RWPE1 (cell line): ENCODE measurements around the gene CNOT3.

Experiments
- CTCF ChIA-PET: fragments of 350-600 bp; sonication (Branson Sonifier 250); formaldehyde crosslinking; extraction: SDS; loops from one replicate; lab custom pipeline; 2021; lab: Yijun Ruan, JAX
- POLR2A ChIA-PET: fragments of 400-600 bp; formaldehyde crosslinking; extraction: SDS; loops from one replicate; lab custom pipeline; 2020; ENCODE audit warnings: antibody characterized with exemption; ENCODE audit not compliant: low non-redundant PET; lab: Yijun Ruan, JAX
- DNase-seq: peaks from one replicate; pipeline ENCODE4 v3.0.0; 2012; ENCODE audit warnings: low spot score
- H3K27ac ChIP-seq: fragments of 450-650 bp; 2 replicates; pipeline ENCODE4 v1.5.1; 2017
- CTCF ChIP-seq: fragments of 450-650 bp; conservative IDR thresholded peaks from 2 replicates; pipeline ENCODE4 v1.5.1; 2017; ENCODE audit warnings: low read depth, mild to moderate bottlenecking

CNOT3 gene

GRCh38 chr19:54151362-54152035, 13.9 kb downstream of the CNOT3 start:
- no peak for DNase-seq
- peak overlapping the region; percentile 65 for H3K27ac ChIP-seq
- POLR2A ChIA-PET = no interaction called here
- TF ChIP-seq CTCF = no peak
- CTCF ChIA-PET = no interaction called here

- ChIA-PET POLR2A (no interaction called here), CTCF (no interaction called here)
- no peak for TF ChIP-seq CTCF
- DNase-seq = no peak
- H3K27ac ChIP-seq = peak overlapping the region; percentile 65
These were observed 14.7 kb downstream of the CNOT3 start for GRCh38 chr19:54152267-54152666.

GRCh38 chr19:54152878-54153524, 15.4 kb downstream of the CNOT3 start:
- POLR2A ChIA-PET = no interaction called here
- H3K27ac ChIP-seq = peak overlapping the region; percentile 65
- no peak for DNase-seq
- no peak for TF ChIP-seq CTCF
- CTCF ChIA-PET = no interaction called here

- peak overlapping the region; percentile 65 for H3K27ac ChIP-seq
- TF ChIP-seq CTCF = no peak
- ChIA-PET POLR2A (no interaction called here), CTCF (no interaction called here)
- DNase-seq = no peak
These were observed 16.3 kb downstream of the CNOT3 start for GRCh38 chr19:54153731-54154326.

DNA sequence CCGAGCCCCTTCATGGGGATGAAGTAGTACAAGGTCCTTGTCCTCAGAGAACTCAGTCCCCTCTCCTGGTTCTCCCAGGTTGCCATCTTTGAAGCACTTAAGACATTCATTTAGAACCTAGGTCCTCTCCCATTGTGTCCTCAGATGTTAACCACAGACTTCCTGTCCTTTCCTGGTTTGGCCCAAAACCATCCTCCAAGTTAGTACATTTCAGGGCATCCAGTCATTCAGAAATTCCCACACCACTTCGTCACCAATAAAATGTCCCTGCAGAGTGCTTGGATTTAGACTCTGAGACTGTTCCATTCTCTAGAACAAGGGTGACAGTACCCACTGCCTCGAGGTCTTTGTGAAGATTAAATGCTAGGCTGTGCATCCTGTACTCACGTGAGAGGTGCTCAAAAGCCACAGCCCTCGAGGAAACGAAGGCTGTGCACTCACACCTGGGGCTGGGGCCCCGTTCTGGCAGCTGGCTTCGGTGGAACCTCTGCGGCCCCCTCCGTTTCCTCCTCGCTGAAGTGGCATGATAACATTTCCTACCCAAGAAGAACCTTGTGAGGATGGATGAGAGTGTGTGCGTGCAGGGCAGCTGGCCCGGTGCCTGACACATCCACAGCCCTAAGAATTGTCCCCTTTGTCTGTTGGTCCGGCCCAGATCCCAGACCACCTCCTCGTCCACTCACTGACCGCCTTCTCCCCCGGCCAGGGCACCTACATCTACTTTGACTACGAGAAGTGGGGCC, 17.2 kb downstream of the CNOT3 start:
- ChIA-PET POLR2A (no interaction called here), CTCF (no interaction called here)
- peak overlapping the region; percentile 97 for H3K27ac ChIP-seq
- DNase-seq = no peak
- TF ChIP-seq CTCF = no peak

GRCh38 chr19:54155694-54156093, 18.1 kb downstream of the CNOT3 start:
- CTCF ChIA-PET = interaction anchor here (0.5 to 1.7 kb wide), 2 partner anchors 46 to 76 kb away, joined by 3 read pairs; no protein-coding TSS in a partner anchor
- peak overlapping the region; percentile 97 for H3K27ac ChIP-seq
- no peak for TF ChIP-seq CTCF
- POLR2A ChIA-PET = no interaction called here
- no peak for DNase-seq
